Measurements from ENCODE around the gene ZNF555. TPM values are rescaled to one million over a fixed set of nuclear protein-coding genes. Genes with fewer than 3 reads are reported as not detected.

ZNF555 gene
- total and polyA plus RNA-seq, 7 experiments from 2014 or later: 1.2 to 10.0 (median 2.7) TPM

DNA sequence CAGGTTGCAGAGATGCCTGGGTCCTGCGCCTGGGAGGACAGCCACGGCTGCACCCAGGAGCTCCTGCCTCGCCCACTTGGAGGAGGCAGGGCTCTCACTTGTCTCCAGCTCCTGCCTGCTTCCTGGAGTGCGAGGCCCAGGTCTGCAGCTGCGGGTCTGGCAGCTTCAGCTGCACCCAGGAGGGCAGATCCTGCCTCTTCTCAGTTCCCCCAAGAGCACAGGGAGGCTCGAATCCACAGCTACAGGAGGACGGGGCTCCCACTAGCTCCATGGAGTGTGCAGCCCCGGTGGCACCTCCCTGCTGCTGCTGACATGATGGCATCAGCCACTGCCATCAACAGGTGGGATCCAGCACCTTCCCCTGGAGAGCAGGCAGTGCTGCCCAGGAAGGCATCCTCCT lies 17.1 kb upstream of the ZNF555 start:
- ChIA-PET POLR2A (no interaction called here), CTCF (interaction anchor here (0.6 to 1.2 kb wide), 4 partner anchors 12 to 45 kb away, joined by 3 read pairs; no protein-coding TSS in a partner anchor)
- Mint-ChIP-seq H3K4me3 (no peak overlapping the region), H3K9me3 (peaks cover 0 to 21% (median 6%) of the 10 kb centered on the region in 11 donors), H3K4me1 (peaks cover 2 to 19% (median 5%) of the 10 kb centered on the region in 7 donors), H3K27ac (no peak overlapping the region), H3K27me3 (no peaks in the 10 kb centered on the region), H3K36me3 (peaks cover 6 to 38% (median 27%) of the 10 kb centered on the region in 5 donors)
- H3K27me3 ChIP-seq (ENCODE audit: control insufficient read depth in 2 of 2, insufficient read depth in 2 of 2, low read length in 2 of 2): no peaks in the 10 kb centered on the region
- no peak for DNase-seq
- H3K4me3 ChIP-seq (ENCODE audit: low read length): no peak overlapping the region
- H3K9me3 ChIP-seq (ENCODE audit: control insufficient read depth in 2 of 3, low read length in 3 of 3): no peaks in the 10 kb centered on the region
- peaks cover 3 to 4% of the 10 kb centered on the region in 2 donors for H3K4me1 ChIP-seq (ENCODE audit: control insufficient read depth in 2 of 2, insufficient read depth in 2 of 2, low read length in 2 of 2)
- ATAC-seq: no peak
- peaks cover 0 to 28% (median 0%) of the 10 kb centered on the region in 3 experiments for H3K36me3 ChIP-seq (ENCODE audit: control insufficient read depth in 2 of 3, insufficient read depth in 3 of 3, low read length in 3 of 3)
- no peak overlapping the region for H3K27ac ChIP-seq (ENCODE audit: low read depth, low read length)
- intact Hi-C loops (cut with micrococcal nuclease): no loop called here

DNA sequence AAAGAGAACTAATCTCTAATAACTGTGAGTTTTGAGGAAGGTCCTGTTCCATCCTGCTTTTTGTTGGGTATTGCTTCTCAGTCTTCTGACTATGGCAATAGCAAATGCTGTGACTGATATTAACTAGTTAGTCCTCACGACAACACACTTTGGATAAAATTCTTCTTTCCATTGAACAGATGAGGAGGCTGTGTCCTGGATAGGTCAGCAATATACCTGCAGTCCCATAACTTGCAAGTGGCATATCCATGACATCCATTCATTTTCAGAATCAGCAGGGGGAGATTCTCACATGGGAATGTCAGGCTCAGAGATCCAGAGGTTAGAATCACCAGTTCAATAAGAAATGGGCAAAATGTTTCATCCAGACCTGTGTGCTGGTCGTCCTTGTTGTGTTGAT lies 14.3 kb upstream of the ZNF555 start:
- POLR2A ChIA-PET: interaction anchor here (0.6 kb wide), 1 partner anchor 9 kb away, joined by 3 read pairs; no protein-coding TSS in a partner anchor
- H3K27me3 Mint-ChIP-seq: no peaks in the 10 kb centered on the region
- CTCF ChIA-PET: no interaction called here
- no peak overlapping the region for H3K27ac Mint-ChIP-seq
- intact Hi-C loops (cut with micrococcal nuclease): no loop called here
- H3K4me1 ChIP-seq (ENCODE audit: control insufficient read depth in 2 of 2, insufficient read depth in 2 of 2, low read length in 2 of 2): no peaks in the 10 kb centered on the region
- no peak overlapping the region for H3K27ac ChIP-seq (ENCODE audit: low read depth, low read length)
- peaks cover 0 to 28% (median 0%) of the 10 kb centered on the region in 3 experiments for H3K36me3 ChIP-seq (ENCODE audit: control insufficient read depth in 2 of 3, insufficient read depth in 3 of 3, low read length in 3 of 3)
- no peak overlapping the region for H3K4me3 ChIP-seq (ENCODE audit: low read length)
- H3K4me1 Mint-ChIP-seq: peaks cover 0 to 5% (median 0%) of the 10 kb centered on the region in 7 donors
- ATAC-seq (no peak), DNase-seq (no peak)
- peaks cover 0 to 36% (median 11%) of the 10 kb centered on the region in 11 donors for H3K9me3 Mint-ChIP-seq
- no peak overlapping the region for H3K4me3 Mint-ChIP-seq
- H3K27me3 ChIP-seq (ENCODE audit: control insufficient read depth in 2 of 2, insufficient read depth in 2 of 2, low read length in 2 of 2): no peaks in the 10 kb centered on the region
- peaks cover 6 to 44% (median 27%) of the 10 kb centered on the region in 5 donors for H3K36me3 Mint-ChIP-seq
- peaks cover 0 to 12% (median 0%) of the 10 kb centered on the region in 3 experiments for H3K9me3 ChIP-seq (ENCODE audit: control insufficient read depth in 2 of 3, low read length in 3 of 3)

DNA sequence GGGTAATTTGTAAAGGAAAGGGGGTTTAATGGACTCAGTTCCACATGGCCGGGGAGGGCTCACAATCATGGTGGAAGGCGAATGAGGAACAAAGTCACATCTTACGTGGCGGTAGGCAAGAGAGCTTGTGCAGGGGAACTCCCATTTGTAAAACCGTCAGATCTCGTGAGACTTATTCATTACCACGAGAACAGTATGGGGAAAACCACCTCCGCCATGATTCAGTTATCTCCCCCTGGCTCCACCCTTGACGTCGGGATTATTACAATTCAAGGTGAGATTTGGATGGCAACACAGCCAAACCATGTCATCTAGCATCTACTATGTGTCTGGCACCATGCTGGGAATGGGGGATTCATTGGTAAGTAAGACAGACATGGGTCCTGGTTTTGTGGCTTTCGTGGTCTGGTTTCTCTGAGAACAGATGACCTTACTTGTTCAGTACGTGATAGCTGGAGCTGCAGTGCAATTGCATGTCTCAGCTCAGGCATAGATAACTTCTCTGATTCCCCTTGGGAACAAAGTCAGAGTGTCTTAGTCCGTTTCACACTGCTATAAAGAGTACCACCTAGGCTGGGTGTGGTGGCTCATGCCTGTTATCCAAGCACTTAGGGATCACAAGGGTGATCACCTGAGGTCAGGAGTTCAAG lies 13.3 kb upstream of the ZNF555 start:
- peaks cover 0 to 21% (median 0%) of the 10 kb centered on the region in 3 experiments for H3K9me3 ChIP-seq (ENCODE audit: control insufficient read depth in 2 of 3, low read length in 3 of 3)
- ATAC-seq: no peak
- peaks cover 0 to 33% (median 6%) of the 10 kb centered on the region in 3 experiments for H3K36me3 ChIP-seq (ENCODE audit: control insufficient read depth in 2 of 3, insufficient read depth in 3 of 3, low read length in 3 of 3)
- CTCF ChIA-PET: interaction anchor here (1.6 kb wide), 1 partner anchor 15 kb away, joined by 3 read pairs; no protein-coding TSS in a partner anchor
- no peak for DNase-seq
- H3K27me3 Mint-ChIP-seq: no peaks in the 10 kb centered on the region
- H3K27ac Mint-ChIP-seq: no peak overlapping the region
- POLR2A ChIA-PET: no interaction called here
- H3K36me3 Mint-ChIP-seq: peaks cover 11 to 50% (median 36%) of the 10 kb centered on the region in 5 donors
- H3K27me3 ChIP-seq (ENCODE audit: control insufficient read depth in 2 of 2, insufficient read depth in 2 of 2, low read length in 2 of 2): no peaks in the 10 kb centered on the region
- no peak overlapping the region for H3K27ac ChIP-seq (ENCODE audit: low read depth, low read length)
- H3K4me1 ChIP-seq (ENCODE audit: control insufficient read depth in 2 of 2, insufficient read depth in 2 of 2, low read length in 2 of 2): no peaks in the 10 kb centered on the region
- intact Hi-C loops (cut with micrococcal nuclease): no loop called here
- peaks cover 0 to 46% (median 20%) of the 10 kb centered on the region in 11 donors for H3K9me3 Mint-ChIP-seq
- peaks cover 0 to 5% (median 0%) of the 10 kb centered on the region in 7 donors for H3K4me1 Mint-ChIP-seq
- H3K4me3 Mint-ChIP-seq: no peak overlapping the region
- no peak overlapping the region for H3K4me3 ChIP-seq (ENCODE audit: low read length)

DNA sequence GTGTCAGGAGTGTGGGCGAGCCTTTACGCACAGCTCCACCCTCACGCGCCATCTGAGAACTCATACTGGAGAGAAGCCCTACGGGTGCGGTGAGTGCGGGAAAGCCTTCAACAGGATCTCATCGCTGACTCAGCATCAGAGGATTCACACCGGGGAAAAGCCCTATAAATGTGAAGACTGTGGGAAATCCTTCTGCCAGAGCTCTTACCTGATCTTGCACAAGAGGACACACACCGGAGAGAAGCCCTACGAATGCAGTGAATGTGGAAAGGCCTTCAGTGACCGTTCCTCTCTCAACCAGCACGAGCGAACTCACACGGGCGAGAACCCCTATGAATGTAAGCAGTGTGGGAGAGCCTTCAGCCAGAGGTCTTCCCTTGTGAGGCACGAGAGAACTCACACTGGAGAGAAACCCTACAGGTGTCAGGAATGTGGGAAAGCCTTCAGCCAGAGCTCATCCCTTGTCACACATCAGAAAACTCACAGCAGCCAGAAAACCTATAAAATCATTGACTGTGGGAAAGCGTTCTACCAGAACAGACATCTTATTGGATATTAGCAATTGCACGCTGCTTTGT lies 6.9 kb upstream of the ZNF555 start:
- Histone ChIP-seq H3K27ac (ENCODE audit: low read depth, low read length) (no peak overlapping the region), H3K4me1 (ENCODE audit: control insufficient read depth in 2 of 2, insufficient read depth in 2 of 2, low read length in 2 of 2) (no peaks in the 10 kb centered on the region), H3K4me3 (ENCODE audit: low read length) (no peak overlapping the region), H3K36me3 (ENCODE audit: control insufficient read depth in 2 of 3, insufficient read depth in 3 of 3, low read length in 3 of 3) (peaks cover 0 to 28% (median 13%) of the 10 kb centered on the region in 3 experiments), H3K9me3 (ENCODE audit: control insufficient read depth in 2 of 3, low read length in 3 of 3) (peaks cover 6 to 67% (median 17%) of the 10 kb centered on the region in 3 experiments), H3K27me3 (ENCODE audit: control insufficient read depth in 2 of 2, insufficient read depth in 2 of 2, low read length in 2 of 2) (no peaks in the 10 kb centered on the region)
- Mint-ChIP-seq H3K27ac (peak overlapping the region in 1 of 9 donors; percentile 26), H3K27me3 (no peaks in the 10 kb centered on the region), H3K9me3 (peaks cover 3 to 87% (median 50%) of the 10 kb centered on the region in 11 donors), H3K4me1 (no peaks in the 10 kb centered on the region), H3K4me3 (no peak overlapping the region), H3K36me3 (peaks cover 20 to 53% (median 42%) of the 10 kb centered on the region in 5 donors)
- ChIA-PET CTCF (interaction anchor here (0.6 kb wide), 1 partner anchor 74 kb away, joined by 3 read pairs; no protein-coding TSS in a partner anchor), POLR2A (interaction anchor here (0.8 to 1.1 kb wide), 2 partner anchors 9 to 11 kb away, joined by 3 read pairs; no protein-coding TSS in a partner anchor)
- intact Hi-C loops (cut with micrococcal nuclease): no loop called here
- no peak for ATAC-seq
- DNase-seq: no peak

DNA sequence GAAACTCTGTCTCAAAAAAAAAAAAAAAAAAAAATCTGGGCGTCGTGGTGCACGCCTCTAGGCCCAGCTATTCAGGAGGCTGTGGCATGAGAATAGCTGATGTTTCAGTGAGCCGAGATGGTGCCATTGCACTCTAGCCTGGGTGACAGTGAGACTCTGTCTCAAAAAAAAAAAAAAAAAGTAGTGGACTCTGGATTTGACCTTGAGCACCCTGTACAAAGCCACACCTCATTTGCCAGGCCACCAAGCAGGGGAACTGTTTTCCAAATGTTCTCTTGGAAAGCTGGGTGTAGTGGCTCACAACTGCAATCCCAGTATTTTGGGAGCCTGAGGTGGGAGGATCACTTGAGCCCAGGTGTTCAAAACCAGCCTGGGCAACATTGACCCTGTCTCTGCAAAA lies 3.8 kb upstream of the ZNF555 start:
- peaks cover 1 to 8% of the 10 kb centered on the region in 2 donors for H3K4me1 ChIP-seq (ENCODE audit: control insufficient read depth in 2 of 2, insufficient read depth in 2 of 2, low read length in 2 of 2)
- peaks cover 6 to 51% (median 17%) of the 10 kb centered on the region in 3 experiments for H3K9me3 ChIP-seq (ENCODE audit: control insufficient read depth in 2 of 3, low read length in 3 of 3)
- DNase-seq (no peak), ATAC-seq (no peak)
- Mint-ChIP-seq H3K4me1 (peaks cover 4 to 11% (median 5%) of the 10 kb centered on the region in 7 donors), H3K4me3 (no peak overlapping the region), H3K9me3 (peaks cover 3 to 66% (median 42%) of the 10 kb centered on the region in 11 donors), H3K36me3 (peaks cover 20 to 42% (median 38%) of the 10 kb centered on the region in 5 donors), H3K27me3 (peaks cover 0 to 4% (median 0%) of the 10 kb centered on the region in 5 donors), H3K27ac (no peak overlapping the region)
- no peak overlapping the region for H3K4me3 ChIP-seq (ENCODE audit: low read length)
- ChIA-PET CTCF (interaction anchor here (0.7 kb wide), 1 partner anchor 14 kb away, joined by 3 read pairs; no protein-coding TSS in a partner anchor), POLR2A (no interaction called here)
- H3K27me3 ChIP-seq (ENCODE audit: control insufficient read depth in 2 of 2, insufficient read depth in 2 of 2, low read length in 2 of 2): no peaks in the 10 kb centered on the region
- H3K27ac ChIP-seq (ENCODE audit: low read depth, low read length): no peak overlapping the region
- intact Hi-C loops (cut with micrococcal nuclease): no loop called here
- peaks cover 0 to 24% (median 10%) of the 10 kb centered on the region in 3 experiments for H3K36me3 ChIP-seq (ENCODE audit: control insufficient read depth in 2 of 3, insufficient read depth in 3 of 3, low read length in 3 of 3)

DNA sequence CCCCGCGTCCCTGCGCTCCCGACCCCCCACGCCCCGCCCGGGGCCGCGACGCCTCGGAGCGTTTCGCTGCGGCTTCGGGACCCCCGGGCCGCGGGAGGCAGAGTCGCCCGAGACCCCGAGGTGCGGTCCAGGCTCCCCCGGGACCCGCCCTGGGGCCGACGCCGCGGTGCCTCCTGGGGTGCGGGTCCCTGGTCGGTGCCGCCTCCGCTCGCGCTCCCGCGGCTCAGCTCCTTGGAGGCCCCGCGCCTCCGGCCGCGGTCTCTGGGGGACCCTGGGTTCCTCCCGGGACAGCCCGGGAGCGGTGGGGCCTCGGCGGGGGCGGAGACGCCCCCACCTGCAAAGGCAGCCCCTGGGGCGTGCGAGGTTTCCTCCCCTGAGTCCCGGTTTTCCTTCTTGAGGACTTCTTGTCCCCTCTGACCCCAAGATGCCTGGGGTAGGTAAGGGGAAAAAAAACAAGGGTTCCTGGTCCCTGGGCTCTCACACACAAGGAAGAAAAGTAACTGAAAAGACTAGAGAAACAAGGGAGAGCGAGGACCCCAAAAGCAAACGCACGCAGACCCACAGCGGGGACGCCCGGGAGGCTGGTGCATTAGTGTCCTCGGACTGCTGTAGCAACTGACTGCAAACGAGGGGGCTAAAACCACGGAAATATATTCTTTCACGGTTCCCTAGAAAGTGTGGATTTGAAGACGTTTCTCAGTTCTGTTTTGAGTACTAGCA lies 740 bp downstream of the ZNF555 start:
- Histone ChIP-seq H3K4me3 (ENCODE audit: low read length) (peak overlapping the region; percentile 94), H3K4me1 (ENCODE audit: control insufficient read depth in 2 of 2, insufficient read depth in 2 of 2, low read length in 2 of 2) (peaks cover 3 to 13% of the 10 kb centered on the region in 2 donors), H3K27me3 (ENCODE audit: control insufficient read depth in 2 of 2, insufficient read depth in 2 of 2, low read length in 2 of 2) (no peaks in the 10 kb centered on the region), H3K27ac (ENCODE audit: low read depth, low read length) (peak overlapping the region; percentile 55), H3K9me3 (ENCODE audit: control insufficient read depth in 2 of 3, low read length in 3 of 3) (peaks cover 0 to 6% (median 0%) of the 10 kb centered on the region in 3 experiments), H3K36me3 (ENCODE audit: control insufficient read depth in 2 of 3, insufficient read depth in 3 of 3, low read length in 3 of 3) (peaks cover 0 to 14% (median 0%) of the 10 kb centered on the region in 3 experiments)
- ChIA-PET CTCF (interaction anchor here (0.6 to 1.1 kb wide), 4 partner anchors 22 to 358 kb away, joined by 3 read pairs; partner anchors contain the start of genes ZNF554 and ZNF556), POLR2A (interaction anchor here (0.9 to 2.0 kb wide), 4 partner anchors 14 to 59 kb away, joined by 4 to 15 read pairs (median 5); partner anchors contain the start of gene SGTA)
- peaks cover 4 to 32% (median 18%) of the 10 kb centered on the region in 5 donors for H3K36me3 Mint-ChIP-seq
- peaks cover 5 to 37% (median 22%) of the 10 kb centered on the region in 7 donors for H3K4me1 Mint-ChIP-seq
- H3K4me3 Mint-ChIP-seq: peak overlapping the region; percentile 40 to 84 (median 78)
- ATAC-seq (no peak), DNase-seq (no peak)
- H3K27me3 Mint-ChIP-seq: peaks cover 0 to 7% (median 0%) of the 10 kb centered on the region in 5 donors
- H3K27ac Mint-ChIP-seq: peak overlapping the region in 5 of 9 donors; percentile 50 to 85 (median 60)
- H3K9me3 Mint-ChIP-seq: peaks cover 0 to 38% (median 9%) of the 10 kb centered on the region in 11 donors
- intact Hi-C loops (cut with micrococcal nuclease): loop anchor here in 1 of 2 donors (1.0 to 2.0 kb wide), 9 partner anchors 14 to 664 kb away; partner anchors contain the start of genes FZR1, NCLN, THOP1 and ZNF554
